IMR-90 (cell line): Measurements from ENCODE around the gene GLCE.
"Not testable (repeated sequence)": the region's sequence is repeated elsewhere in the genome, so short reads cannot be mapped to it uniquely, and the experiment has no call there.

Experiments used
- BHLHE40 ChIP-seq: fragments of 150-350 bp; IDR thresholded peaks from 2 replicates; pipeline ENCODE4 v1.6.1; 2016; ENCODE audit warnings: mild to moderate bottlenecking, low read depth, low read length
- MXI1 ChIP-seq: IDR thresholded peaks from 2 replicates; pipeline ENCODE4 v1.6.1; 2012; ENCODE audit warnings: low read depth, mild to moderate bottlenecking, low read length, moderate library complexity, borderline replicate concordance
- NFE2L2 ChIP-seq: fragments of 150-350 bp; IDR thresholded peaks from 2 replicates; pipeline ENCODE4 v1.6.1; 2016; ENCODE audit warnings: low read depth, mild to moderate bottlenecking, low read length
- POLR2A ChIP-seq: IDR thresholded peaks from 2 replicates; pipeline ENCODE4 v1.6.1; 2012; ENCODE audit warnings: mild to moderate bottlenecking, low read depth, low read length
- RAD21 ChIP-seq: IDR thresholded peaks from 2 replicates; pipeline ENCODE4 v1.6.1; 2012; ENCODE audit warnings: low read length, improper control_type of control experiment
- RCOR1 ChIP-seq: IDR thresholded peaks from 2 replicates; pipeline ENCODE4 v1.6.1; 2012; ENCODE audit warnings: mild to moderate bottlenecking, low read length, improper control_type of control experiment; ENCODE audit not compliant: insufficient replicate concordance
- RFX5 ChIP-seq: IDR thresholded peaks from 2 replicates; pipeline ENCODE4 v1.8.0; 2012; ENCODE audit warnings: low read depth, mild to moderate bottlenecking, low read length, moderate library complexity
- TF ChIP-seq, protein P1 (sequence below): conservative IDR thresholded peaks from 2 replicates; pipeline ENCODE4 v1.5.1; 2012; ENCODE audit warnings: mild to moderate bottlenecking, low read depth, low read length, improper control_type of control experiment
- TF ChIP-seq, protein P2 (sequence below): fragments of 150-350 bp; IDR thresholded peaks from 2 replicates; pipeline ENCODE4 v1.6.1; 2017; ENCODE audit warnings: mild to moderate bottlenecking, antibody characterized with exemption, low read length, low read depth

DNA sequence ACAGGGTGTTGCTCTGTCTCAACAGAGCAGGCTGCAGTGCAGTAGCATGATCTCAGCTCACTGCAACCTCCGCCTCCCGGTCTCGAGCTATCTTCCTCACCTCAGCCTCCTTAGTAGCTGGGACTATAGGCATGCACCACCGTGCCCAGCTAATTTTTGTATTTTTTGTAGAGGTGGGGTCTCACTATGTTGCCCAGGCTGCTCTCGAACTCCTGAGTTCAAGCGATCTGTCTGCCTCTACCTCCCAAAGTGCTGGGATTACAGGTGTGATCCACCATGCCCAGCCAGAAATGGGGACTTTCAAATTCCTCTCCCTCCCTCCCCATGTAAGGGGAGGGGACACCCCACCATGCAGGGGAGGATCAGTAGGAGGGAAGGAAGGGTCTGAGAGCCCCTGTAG lies 141.7 kb downstream of the GLCE start:
- TF ChIP-seq RAD21, POLR2A, MXI1, NFE2L2, RFX5, RCOR1, BHLHE40: not testable (repeated sequence)
- TF ChIP-seq, protein P1, sequence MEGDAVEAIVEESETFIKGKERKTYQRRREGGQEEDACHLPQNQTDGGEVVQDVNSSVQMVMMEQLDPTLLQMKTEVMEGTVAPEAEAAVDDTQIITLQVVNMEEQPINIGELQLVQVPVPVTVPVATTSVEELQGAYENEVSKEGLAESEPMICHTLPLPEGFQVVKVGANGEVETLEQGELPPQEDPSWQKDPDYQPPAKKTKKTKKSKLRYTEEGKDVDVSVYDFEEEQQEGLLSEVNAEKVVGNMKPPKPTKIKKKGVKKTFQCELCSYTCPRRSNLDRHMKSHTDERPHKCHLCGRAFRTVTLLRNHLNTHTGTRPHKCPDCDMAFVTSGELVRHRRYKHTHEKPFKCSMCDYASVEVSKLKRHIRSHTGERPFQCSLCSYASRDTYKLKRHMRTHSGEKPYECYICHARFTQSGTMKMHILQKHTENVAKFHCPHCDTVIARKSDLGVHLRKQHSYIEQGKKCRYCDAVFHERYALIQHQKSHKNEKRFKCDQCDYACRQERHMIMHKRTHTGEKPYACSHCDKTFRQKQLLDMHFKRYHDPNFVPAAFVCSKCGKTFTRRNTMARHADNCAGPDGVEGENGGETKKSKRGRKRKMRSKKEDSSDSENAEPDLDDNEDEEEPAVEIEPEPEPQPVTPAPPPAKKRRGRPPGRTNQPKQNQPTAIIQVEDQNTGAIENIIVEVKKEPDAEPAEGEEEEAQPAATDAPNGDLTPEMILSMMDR: not testable (repeated sequence)
- TF ChIP-seq, protein P2, sequence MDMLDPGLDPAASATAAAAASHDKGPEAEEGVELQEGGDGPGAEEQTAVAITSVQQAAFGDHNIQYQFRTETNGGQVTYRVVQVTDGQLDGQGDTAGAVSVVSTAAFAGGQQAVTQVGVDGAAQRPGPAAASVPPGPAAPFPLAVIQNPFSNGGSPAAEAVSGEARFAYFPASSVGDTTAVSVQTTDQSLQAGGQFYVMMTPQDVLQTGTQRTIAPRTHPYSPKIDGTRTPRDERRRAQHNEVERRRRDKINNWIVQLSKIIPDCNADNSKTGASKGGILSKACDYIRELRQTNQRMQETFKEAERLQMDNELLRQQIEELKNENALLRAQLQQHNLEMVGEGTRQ: not testable (repeated sequence)
